NB4 (cell line): ENCODE results near the gene RGS6.

Experiments
- DNase-seq: peaks from one replicate; pipeline ENCODE4 v3.0.0; 2010; ENCODE audit warnings: low read depth
- H3K4me3 ChIP-seq: one replicate; pipeline ENCODE4 v1.5.1; 2011; ENCODE audit warnings: mild to moderate bottlenecking, low read depth, low read length, moderate library complexity
- CTCF ChIP-seq: IDR thresholded peaks from one replicate; pipeline ENCODE4 v1.5.1; 2012; ENCODE audit warnings: low read depth, low read length
- MAX ChIP-seq: IDR thresholded peaks from 2 replicates; pipeline ENCODE4 v1.6.1; 2011; ENCODE audit warnings: low read depth, low read length
- MYC ChIP-seq: IDR thresholded peaks from 2 replicates; pipeline ENCODE4 v1.6.1; 2011; ENCODE audit warnings: low read depth, low read length
- POLR2A ChIP-seq: IDR thresholded peaks from 2 replicates; pipeline ENCODE4 v1.6.1; 2011; ENCODE audit warnings: mild to moderate bottlenecking; ENCODE audit not compliant: insufficient read length; ENCODE audit errors: extremely low read depth

RGS6 gene

GRCh38 chr14:72075649-72076334 is 143.6 kb downstream of the RGS6 start:
- no peak overlapping the region for H3K4me3 ChIP-seq
- TF ChIP-seq MYC (no peak), POLR2A (no peak), MAX (no peak), CTCF (no peak)
- no peak for DNase-seq

GRCh38 chr14:72081137-72081536 is 148.9 kb downstream of the RGS6 start:
- no peak overlapping the region for H3K4me3 ChIP-seq
- no peak for TF ChIP-seq MYC
- no peak for TF ChIP-seq POLR2A
- no peak for TF ChIP-seq CTCF
- no peak for TF ChIP-seq MAX
- DNase-seq, result no peak

- no peak overlapping the region for H3K4me3 ChIP-seq
- no peak for TF ChIP-seq CTCF
- no peak for TF ChIP-seq MYC
- TF ChIP-seq POLR2A, result no peak
- no peak for TF ChIP-seq MAX
- DNase-seq, result no peak
Measured at GRCh38 chr14:72084935-72085334, 152.7 kb downstream of the RGS6 start.

GRCh38 chr14:72089625-72090024 is 157.4 kb downstream of the RGS6 start:
- TF ChIP-seq MYC, result no peak
- no peak overlapping the region for H3K4me3 ChIP-seq
- DNase-seq, result no peak

GRCh38 chr14:72094844-72095582 is 162.8 kb downstream of the RGS6 start:
- no peak for DNase-seq
- TF ChIP-seq CTCF, result no peak
- TF ChIP-seq MAX, result no peak
- TF ChIP-seq MYC, result no peak
- TF ChIP-seq POLR2A, result no peak
- no peak overlapping the region for H3K4me3 ChIP-seq

GRCh38 chr14:72097173-72097783 is 165.0 kb downstream of the RGS6 start:
- H3K4me3 ChIP-seq, result no peak overlapping the region
- TF ChIP-seq POLR2A, result no peak
- no peak for TF ChIP-seq CTCF
- no peak for TF ChIP-seq MAX
- no peak for TF ChIP-seq MYC
- DNase-seq, result no peak
